Left ventricle myocardium inferior (tissue), 1 donor: ENCODE results near the gene CDHR2. TPM values are rescaled to one million over a fixed set of nuclear protein-coding genes. Genes with fewer than 3 reads are reported as not detected.

Source experiments
- DNase-seq: peaks from one replicate; pipeline ENCODE4 v3.0.0-alpha.2; 2020
- H3K27ac ChIP-seq: fragments of 200-600 bp; replicated peaks from 2 replicates; pipeline ENCODE4 v1.8.0; 2021
- H3K27me3 ChIP-seq: fragments of 200-600 bp; 2 replicates; pipeline ENCODE4 v1.8.0; 2021; ENCODE audit warnings: low read depth
- H3K36me3 ChIP-seq: fragments of 200-600 bp; 2 replicates; pipeline ENCODE4 v1.8.0; 2021
- H3K4me1 ChIP-seq: fragments of 200-600 bp; 2 replicates; pipeline ENCODE4 v1.8.0; 2021
- H3K4me3 ChIP-seq: fragments of 200-600 bp; 2 replicates; pipeline ENCODE4 v1.8.0; 2021; ENCODE audit warnings: mild to moderate bottlenecking, moderate library complexity
- H3K9me3 ChIP-seq: fragments of 200-600 bp; replicated peaks from 2 replicates; pipeline ENCODE4 v1.8.0; 2021
- CTCF ChIP-seq: fragments of 200-600 bp; IDR thresholded peaks from 2 replicates; pipeline ENCODE4 v1.8.0; 2021; ENCODE audit warnings: antibody characterized with exemption, mild to moderate bottlenecking, borderline replicate concordance
- intact Hi-C: fragments of 100-400 bp; cut with micrococcal nuclease; formaldehyde crosslinking; loops from one replicate; pipeline ENCODE4 v1.11.0; 2022
- total RNA-seq: library from RNA; stranded (reverse); fragmentation: NEBNext Ultra II Directional; extraction: Animal tissue kit (Norgen Biotek cat#: 25700); gene quantifications from one replicate; pipeline ENCODE4 v1.2.1, GENCODE V29; 2021
- donor health status: DM: no; HTN: yes; CAD: no; lungs with severe emphysema.

The CDHR2 gene
- total RNA-seq, 1 donor from 2014 or later: 0.33 TPM

DNA sequence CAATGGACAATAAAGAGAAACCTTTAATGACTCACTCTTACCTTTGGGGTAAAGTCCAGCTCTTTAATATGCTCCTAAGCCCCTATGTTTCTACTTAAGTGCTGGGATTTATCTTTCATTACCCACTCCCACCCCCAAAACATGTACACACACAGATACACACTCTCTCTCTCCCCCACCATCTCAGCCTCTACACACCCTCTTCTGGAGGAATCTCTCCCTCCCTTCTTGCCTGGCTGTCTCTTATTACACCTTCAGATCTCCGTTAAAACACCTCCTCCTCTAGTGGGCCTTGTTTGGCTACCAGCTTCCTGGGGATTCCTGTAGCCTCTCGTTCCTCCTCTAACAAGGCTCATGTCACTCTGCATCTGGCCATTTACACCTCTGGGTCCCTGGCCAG, 53.9 kb downstream of the CDHR2 start:
- Histone ChIP-seq H3K27me3 (peaks cover 37% of the 10 kb centered on the region), H3K27ac (no peak overlapping the region), H3K4me1 (no peaks in the 10 kb centered on the region), H3K36me3 (no peaks in the 10 kb centered on the region), H3K9me3 (no peaks in the 10 kb centered on the region), H3K4me3 (no peak overlapping the region)
- no peak for DNase-seq
- intact Hi-C loops: no loop called here
- TF ChIP-seq CTCF: no peak

GRCh38 chr5:176606032-176606431, 56.9 kb downstream of the CDHR2 start:
- H3K4me3 ChIP-seq: no peak overlapping the region
- peaks cover 45% of the 10 kb centered on the region for H3K27me3 ChIP-seq
- no peak for TF ChIP-seq CTCF
- H3K4me1 ChIP-seq: peaks cover 16% of the 10 kb centered on the region
- intact Hi-C loops: no loop called here
- DNase-seq: no peak
- no peak overlapping the region for H3K27ac ChIP-seq
- H3K9me3 ChIP-seq: no peaks in the 10 kb centered on the region
- H3K36me3 ChIP-seq: no peaks in the 10 kb centered on the region

- no peak overlapping the region for H3K4me3 ChIP-seq
- no peaks in the 10 kb centered on the region for H3K9me3 ChIP-seq
- TF ChIP-seq CTCF: no peak
- DNase-seq: no peak
- H3K27ac ChIP-seq: no peak overlapping the region
- H3K27me3 ChIP-seq: peaks cover 47% of the 10 kb centered on the region
- intact Hi-C loops: no loop called here
- H3K4me1 ChIP-seq: peaks cover 16% of the 10 kb centered on the region
- H3K36me3 ChIP-seq: no peaks in the 10 kb centered on the region
These were observed 57.7 kb downstream of the CDHR2 start for GRCh38 chr5:176606875-176607274.

GRCh38 chr5:176608142-176608705, 59.1 kb downstream of the CDHR2 start:
- Histone ChIP-seq H3K36me3 (no peaks in the 10 kb centered on the region), H3K9me3 (no peaks in the 10 kb centered on the region), H3K4me3 (no peak overlapping the region), H3K27ac (no peak overlapping the region), H3K27me3 (peaks cover 56% of the 10 kb centered on the region), H3K4me1 (peaks cover 16% of the 10 kb centered on the region)
- intact Hi-C loops: no loop called here
- no peak for DNase-seq
- no peak for TF ChIP-seq CTCF

GRCh38 chr5:176608937-176609723, 60.0 kb downstream of the CDHR2 start:
- DNase-seq: no peak
- H3K36me3 ChIP-seq: no peaks in the 10 kb centered on the region
- peaks cover 54% of the 10 kb centered on the region for H3K27me3 ChIP-seq
- H3K4me1 ChIP-seq: peaks cover 16% of the 10 kb centered on the region
- no peaks in the 10 kb centered on the region for H3K9me3 ChIP-seq
- H3K27ac ChIP-seq: no peak overlapping the region
- TF ChIP-seq CTCF: no peak
- H3K4me3 ChIP-seq: peak overlapping the region; percentile 73
- intact Hi-C loops: no loop called here
